ENCODE results near the gene TMEM132D. TPM values are rescaled to one million over a fixed set of nuclear protein-coding genes. Genes with fewer than 3 reads are reported as not detected.

The TMEM132D gene
- total RNA-seq, 1 experiment from 2014 or later: not detected

GRCh38 chr12:129605666-129606065 is 298.2 kb downstream of the TMEM132D start:
- no peaks in the 10 kb centered on the region for H3K36me3 ChIP-seq (ENCODE audit: insufficient read depth, low read length, poor library complexity, severe bottlenecking)
- POLR2A ChIA-PET (ENCODE audit: low non-redundant PET): no interaction called here
- BruUV-seq (replicated peaks): no TSS peak
- H3K27ac ChIP-seq (ENCODE audit: low read depth, low read length, poor library complexity, severe bottlenecking): no peak overlapping the region
- CTCF ChIA-PET: no interaction called here
- no peaks in the 10 kb centered on the region for H3K4me1 ChIP-seq (ENCODE audit: insufficient read depth, low read length, poor library complexity, severe bottlenecking)
- no peak for TF ChIP-seq CTCF (conservative IDR thresholded peaks at IDR 0.05; ENCODE audit: low read depth, low read length)
- no peak for TF ChIP-seq EZH2 (IDR thresholded peaks at IDR 0.05; ENCODE audit: borderline replicate concordance, low read depth, low read length, poor library complexity, severe bottlenecking)
- intact Hi-C loops (cut with micrococcal nuclease; ENCODE audit: unreplicated experiment): no loop called here
- H3K27me3 ChIP-seq (replicated peaks; ENCODE audit: insufficient read depth, low read depth, low read length, poor library complexity): no peaks in the 10 kb centered on the region
- H3K4me3 ChIP-seq (ENCODE audit: low read depth, low read length, poor library complexity, severe bottlenecking): no peak overlapping the region
- no peak for DNase-seq (ENCODE audit: low spot score)
- peaks cover 27% of the 10 kb centered on the region for H3K9me3 ChIP-seq (ENCODE audit: low read depth, low read length, poor library complexity, severe bottlenecking)

- intact Hi-C loops (cut with micrococcal nuclease; ENCODE audit: unreplicated experiment): no loop called here
- H3K27ac ChIP-seq (ENCODE audit: low read depth, low read length, poor library complexity, severe bottlenecking): no peak overlapping the region
- no TSS peak for BruUV-seq (replicated peaks)
- TF ChIP-seq CTCF (conservative IDR thresholded peaks at IDR 0.05; ENCODE audit: low read depth, low read length): no peak
- no peak for TF ChIP-seq EZH2 (IDR thresholded peaks at IDR 0.05; ENCODE audit: borderline replicate concordance, low read depth, low read length, poor library complexity, severe bottlenecking)
- no peaks in the 10 kb centered on the region for H3K27me3 ChIP-seq (replicated peaks; ENCODE audit: insufficient read depth, low read depth, low read length, poor library complexity)
- DNase-seq (ENCODE audit: low spot score): no peak
- ChIA-PET CTCF (no interaction called here), POLR2A (ENCODE audit: low non-redundant PET) (no interaction called here)
- H3K4me3 ChIP-seq (ENCODE audit: low read depth, low read length, poor library complexity, severe bottlenecking): no peak overlapping the region
- no peaks in the 10 kb centered on the region for H3K4me1 ChIP-seq (ENCODE audit: insufficient read depth, low read length, poor library complexity, severe bottlenecking)
- no peaks in the 10 kb centered on the region for H3K36me3 ChIP-seq (ENCODE audit: insufficient read depth, low read length, poor library complexity, severe bottlenecking)
- peaks cover 27% of the 10 kb centered on the region for H3K9me3 ChIP-seq (ENCODE audit: low read depth, low read length, poor library complexity, severe bottlenecking)
Measured at GRCh38 chr12:129604506-129604905, 299.3 kb downstream of the TMEM132D start.

- Histone ChIP-seq H3K27me3 (replicated peaks; ENCODE audit: insufficient read depth, low read depth, low read length, poor library complexity) (no peaks in the 10 kb centered on the region), H3K9me3 (ENCODE audit: low read depth, low read length, poor library complexity, severe bottlenecking) (peaks cover 31% of the 10 kb centered on the region), H3K4me3 (ENCODE audit: low read depth, low read length, poor library complexity, severe bottlenecking) (no peak overlapping the region), H3K4me1 (ENCODE audit: insufficient read depth, low read length, poor library complexity, severe bottlenecking) (no peaks in the 10 kb centered on the region), H3K36me3 (ENCODE audit: insufficient read depth, low read length, poor library complexity, severe bottlenecking) (no peaks in the 10 kb centered on the region), H3K27ac (ENCODE audit: low read depth, low read length, poor library complexity, severe bottlenecking) (no peak overlapping the region)
- TF ChIP-seq CTCF (conservative IDR thresholded peaks at IDR 0.05; ENCODE audit: low read depth, low read length) (no peak), EZH2 (IDR thresholded peaks at IDR 0.05; ENCODE audit: borderline replicate concordance, low read depth, low read length, poor library complexity, severe bottlenecking) (no peak)
- DNase-seq (ENCODE audit: low spot score): no peak
- intact Hi-C loops (cut with micrococcal nuclease; ENCODE audit: unreplicated experiment): no loop called here
- ChIA-PET POLR2A (ENCODE audit: low non-redundant PET) (no interaction called here), CTCF (no interaction called here)
- BruUV-seq (replicated peaks): no TSS peak
Measured at GRCh38 chr12:129599406-129599805, 304.4 kb downstream of the TMEM132D start.
